Neuronal stem cell (in vitro differentiated cells): ENCODE results near the gene KLK7.

Source experiments
- DNase-seq: peaks from one replicate; pipeline ENCODE4 v3.0.0-alpha.2; 2013; ENCODE audit warnings: low spot score
- H2AFZ ChIP-seq: one replicate; pipeline ENCODE4 v1.6.1; 2013; ENCODE audit warnings: mild to moderate bottlenecking, low read length, inconsistent platforms
- H2AK5ac ChIP-seq: 2 replicates; pipeline ENCODE4 v1.6.1; 2013; ENCODE audit warnings: low read depth, mild to moderate bottlenecking, inconsistent platforms, low read length, moderate library complexity, mixed read lengths
- H2BK120ac ChIP-seq: 2 replicates; pipeline ENCODE4 v1.6.1; 2013; ENCODE audit warnings: low read depth, mild to moderate bottlenecking, inconsistent platforms, low read length, moderate library complexity, mixed read lengths
- H2BK12ac ChIP-seq: one replicate; pipeline ENCODE4 v1.6.1; 2013; ENCODE audit warnings: low read length, inconsistent platforms
- H2BK15ac ChIP-seq: 2 replicates; pipeline ENCODE4 v1.6.1; 2013; ENCODE audit warnings: mild to moderate bottlenecking, low read length, inconsistent platforms, mixed read lengths
- H2BK5ac ChIP-seq: one replicate; pipeline ENCODE4 v1.6.1; 2013; ENCODE audit warnings: inconsistent platforms, mild to moderate bottlenecking, low read length, moderate library complexity
- H3K14ac ChIP-seq: one replicate; pipeline ENCODE4 v1.6.1; 2013; ENCODE audit warnings: low read length, inconsistent platforms
- H3K18ac ChIP-seq: 2 replicates; pipeline ENCODE4 v1.6.1; 2013; ENCODE audit warnings: low read length, inconsistent platforms
- H3K23ac ChIP-seq: 2 replicates; pipeline ENCODE4 v1.6.1; 2013; ENCODE audit warnings: low read depth, mild to moderate bottlenecking, mixed read lengths, low read length, inconsistent platforms; ENCODE audit not compliant: poor library complexity
- H3K27ac ChIP-seq: replicated peaks from 3 replicates; pipeline ENCODE4 v1.5.1; 2013; ENCODE audit warnings: low read length, inconsistent platforms
- H3K27me3 ChIP-seq, 3 experiments: 2 replicates each; pipeline ENCODE4 v1.6.1; 2013; ENCODE audit warnings: low read length in 3 of 3, mild to moderate bottlenecking in 2 of 3, inconsistent platforms in 1 of 3, low read depth in 1 of 3, mixed read lengths in 1 of 3, moderate library complexity in 1 of 3; ENCODE audit not compliant: control insufficient read depth in 3 of 3, insufficient read depth in 3 of 3
- H3K36me3 ChIP-seq, 2 donors: replicated peaks in 1 of 2; 2 replicates each; pipeline ENCODE4 v1.6.1; 2013; ENCODE audit warnings: low read length in 2 of 2; ENCODE audit not compliant: control insufficient read depth in 2 of 2, insufficient read depth in 2 of 2
- H3K4ac ChIP-seq: 2 replicates; pipeline ENCODE4 v1.6.1; 2013; ENCODE audit warnings: inconsistent platforms, mild to moderate bottlenecking, low read length, moderate library complexity
- H3K4me1 ChIP-seq, 2 donors: 1 replicate in 1 of 2; 2 replicates in 1 of 2; pipeline ENCODE4 v1.6.1; 2013; ENCODE audit warnings: low read length in 2 of 2, low read depth in 1 of 2; ENCODE audit not compliant: control insufficient read depth in 2 of 2, insufficient read depth in 1 of 2
- H3K4me2 ChIP-seq: one replicate; pipeline ENCODE4 v1.6.1; 2013; ENCODE audit warnings: mild to moderate bottlenecking, low read length, inconsistent platforms; ENCODE audit not compliant: insufficient read depth, poor library complexity, severe bottlenecking
- H3K4me3 ChIP-seq, 2 donors: 2 replicates each; pipeline ENCODE4 v1.5.1; 2013; ENCODE audit warnings: low read length in 2 of 2, mild to moderate bottlenecking in 2 of 2, inconsistent platforms in 1 of 2, moderate library complexity in 1 of 2
- H3K79me1 ChIP-seq: one replicate; pipeline ENCODE4 v1.6.1; 2013; ENCODE audit warnings: low read depth, mild to moderate bottlenecking, inconsistent platforms, low read length, moderate library complexity
- H3K9ac ChIP-seq: one replicate; pipeline ENCODE4 v1.6.1; 2013; ENCODE audit warnings: mild to moderate bottlenecking, low read depth, low read length, inconsistent platforms; ENCODE audit not compliant: poor library complexity
- H3K9me3 ChIP-seq, 2 donors: replicated peaks in 1 of 2; 2 replicates each; pipeline versions ENCODE3 to v1.6.1; 2013; ENCODE audit warnings: low read length in 2 of 2, mild to moderate bottlenecking in 2 of 2, inconsistent platforms in 1 of 2, low read depth in 1 of 2, mixed read lengths in 1 of 2, moderate library complexity in 1 of 2; ENCODE audit not compliant: control insufficient read depth in 2 of 2, insufficient read depth in 1 of 2
- H4K8ac ChIP-seq: one replicate; pipeline ENCODE4 v1.6.1; 2013; ENCODE audit warnings: low read depth, mild to moderate bottlenecking, inconsistent platforms, low read length, moderate library complexity
- H4K91ac ChIP-seq: one replicate; pipeline ENCODE4 v1.6.1; 2013; ENCODE audit warnings: low read length, low read depth, mild to moderate bottlenecking, inconsistent platforms; ENCODE audit not compliant: poor library complexity
- WGBS, 2 donors: extraction: QIAGEN DNeasy Blood & Tissue Kit; methylation state at CpG; one replicate each; pipeline ENCODE4 v1.1.7; 2013; ENCODE audit warnings: missing lambda C conversion rate in 2 of 2, mixed read lengths in 1 of 2; ENCODE audit not compliant: insufficient read length in 2 of 2, insufficient replicate concordance in 1 of 2; ENCODE audit errors: extremely low coverage in 2 of 2; 5-methylcytosine and 5-hydroxymethylcytosine counted together

Gene KLK7

GRCh38 chr19:51010066-51010795, 26.5 kb upstream of the KLK7 start:
- Histone ChIP-seq H2AK5ac (no peak overlapping the region), H2BK120ac (no peak overlapping the region), H2BK12ac (no peak overlapping the region), H3K36me3 (no peaks in the 10 kb centered on the region), H2BK15ac (no peak overlapping the region), H3K23ac (no peak overlapping the region), H3K4me3 (no peak overlapping the region), H2BK5ac (no peak overlapping the region), H2AFZ (no peak overlapping the region), H3K27ac (no peak overlapping the region), H3K18ac (no peak overlapping the region), H3K9ac (no peak overlapping the region), H3K14ac (no peak overlapping the region), H3K9me3 (peaks cover 0 to 1% of the 10 kb centered on the region in 2 donors), H3K79me1 (no peaks in the 10 kb centered on the region), H4K91ac (peak overlapping the region; percentile 64), H3K27me3 (peaks cover 0 to 24% (median 0%) of the 10 kb centered on the region in 3 experiments), H4K8ac (no peak overlapping the region), H3K4ac (no peak overlapping the region), H3K4me1 (no peaks in the 10 kb centered on the region), H3K4me2 (no peak overlapping the region)
- no CpG with 5 or more reads among the region's 4 CpGs for WGBS, 2 donors
- DNase-seq = no peak

- Histone ChIP-seq H4K8ac (no peak overlapping the region), H2BK15ac (peak overlapping the region; percentile 75), H2BK5ac (no peak overlapping the region), H3K4me3 (no peak overlapping the region), H3K79me1 (no peaks in the 10 kb centered on the region), H3K27me3 (peaks cover 0 to 18% (median 0%) of the 10 kb centered on the region in 3 experiments), H3K4ac (no peak overlapping the region), H4K91ac (no peak overlapping the region), H3K27ac (no peak overlapping the region), H3K9me3 (no peaks in the 10 kb centered on the region), H2BK12ac (no peak overlapping the region), H3K36me3 (no peaks in the 10 kb centered on the region), H2AFZ (no peak overlapping the region), H2BK120ac (peak overlapping the region; percentile 68), H3K4me1 (no peaks in the 10 kb centered on the region), H3K4me2 (no peak overlapping the region), H3K23ac (peak overlapping the region; percentile 50), H3K18ac (peak overlapping the region; percentile 60), H2AK5ac (peak overlapping the region; percentile 63), H3K14ac (peak overlapping the region; percentile 95), H3K9ac (peak overlapping the region; percentile 15)
- WGBS, 2 donors = no CpG with 5 or more reads among the region's 19 CpGs
- DNase-seq = no peak
These were observed 25.6 kb upstream of the KLK7 start for GRCh38 chr19:51009061-51009891.

GRCh38 chr19:51007488-51007887, 23.8 kb upstream of the KLK7 start:
- Histone ChIP-seq H2BK15ac (no peak overlapping the region), H3K14ac (no peak overlapping the region), H3K9me3 (no peaks in the 10 kb centered on the region), H3K4me1 (no peaks in the 10 kb centered on the region), H2BK12ac (no peak overlapping the region), H3K79me1 (no peaks in the 10 kb centered on the region), H4K91ac (no peak overlapping the region), H2BK5ac (no peak overlapping the region), H2AFZ (no peak overlapping the region), H3K4me3 (no peak overlapping the region), H3K18ac (no peak overlapping the region), H3K27ac (no peak overlapping the region), H4K8ac (no peak overlapping the region), H3K23ac (no peak overlapping the region), H3K27me3 (peaks cover 0 to 18% (median 0%) of the 10 kb centered on the region in 3 experiments), H3K36me3 (no peaks in the 10 kb centered on the region), H3K4me2 (no peak overlapping the region), H2BK120ac (no peak overlapping the region), H3K9ac (no peak overlapping the region), H2AK5ac (no peak overlapping the region), H3K4ac (no peak overlapping the region)
- DNase-seq = no peak
- no CpG with 5 or more reads among the region's 3 CpGs for WGBS, 2 donors

- Histone ChIP-seq H4K91ac (no peak overlapping the region), H2BK120ac (no peak overlapping the region), H3K27ac (no peak overlapping the region), H2BK12ac (peak overlapping the region; percentile 81), H3K27me3 (peaks cover 0 to 18% (median 0%) of the 10 kb centered on the region in 3 experiments), H2AK5ac (peak overlapping the region; percentile 86), H3K18ac (peak overlapping the region; percentile 83), H2AFZ (no peak overlapping the region), H3K79me1 (no peaks in the 10 kb centered on the region), H3K4me2 (no peak overlapping the region), H3K36me3 (no peaks in the 10 kb centered on the region), H3K23ac (no peak overlapping the region), H3K4ac (no peak overlapping the region), H4K8ac (no peak overlapping the region), H3K4me3 (no peak overlapping the region), H3K14ac (peak overlapping the region; percentile 67), H2BK5ac (peak overlapping the region; percentile 59), H3K9ac (no peak overlapping the region), H3K9me3 (no peaks in the 10 kb centered on the region), H3K4me1 (peaks cover 0 to 4% of the 10 kb centered on the region in 2 donors), H2BK15ac (no peak overlapping the region)
- WGBS, 2 donors = no CpG with 5 or more reads among the region's 8 CpGs
- DNase-seq = no peak
These were observed 22.7 kb upstream of the KLK7 start for GRCh38 chr19:51006406-51006805.
